Esophagus mucosa (tissue), 1 donor: Measurements from ENCODE around the gene SLC16A5. TPM values are rescaled to one million over a fixed set of nuclear protein-coding genes. Genes with fewer than 3 reads are reported as not detected.
"Not testable (repeated sequence)": the region's sequence is repeated elsewhere in the genome, so short reads cannot be mapped to it uniquely, and the experiment has no call there.

Experiments used
- ATAC-seq: fragments of 200-7000 bp; cut with Tn5 transposase; one replicate; pipeline ENCODE4 v1.9.1; 2020
- total RNA-seq: library from RNA; stranded (reverse); gene quantifications from one replicate; pipeline ENCODE4 v1.2.4, GENCODE V29; 2023
- donor health status: DM: yes; HTN: yes; CAD: no.

SLC16A5 gene
- total RNA-seq, 1 donor from 2014 or later: 13.9 TPM

DNA sequence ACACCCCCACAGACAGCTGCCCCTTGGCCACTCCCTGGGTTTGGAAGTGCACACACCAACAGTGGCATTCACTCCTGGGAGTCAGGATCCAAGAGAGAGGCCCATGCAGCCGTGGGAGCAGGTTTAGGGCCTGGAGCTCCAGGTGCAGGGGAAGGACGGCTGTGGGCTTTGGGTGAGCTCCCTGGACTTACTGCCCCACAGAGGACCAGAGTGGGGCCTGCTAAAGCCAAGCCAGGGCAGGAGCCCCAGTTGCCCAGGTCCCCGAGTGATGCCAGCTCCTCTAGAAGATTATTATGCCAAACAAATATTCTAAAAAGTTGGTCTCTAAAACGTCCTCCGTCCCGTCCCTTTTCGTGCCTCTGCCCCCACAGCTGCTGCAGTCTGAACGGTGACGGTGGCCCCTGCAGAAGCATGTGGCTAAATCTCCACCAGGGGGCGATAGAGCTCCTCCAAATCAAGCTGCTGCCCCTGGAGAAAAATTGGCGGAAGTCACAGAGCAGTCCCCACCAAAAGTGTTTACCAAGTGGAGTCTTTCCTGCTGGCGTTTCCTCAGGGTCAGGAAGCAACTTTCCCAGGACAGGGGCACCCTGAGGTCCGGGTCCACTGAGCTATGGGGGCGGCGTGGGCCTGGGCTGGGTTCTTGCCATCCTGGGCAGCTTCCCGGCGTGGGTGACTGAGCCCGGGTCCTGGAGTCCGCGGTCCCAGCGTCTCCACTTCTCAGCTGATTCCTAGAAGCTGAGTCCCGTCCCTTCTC, 26.2 kb downstream of the SLC16A5 start:
- ATAC-seq: peak; percentile 65

DNA sequence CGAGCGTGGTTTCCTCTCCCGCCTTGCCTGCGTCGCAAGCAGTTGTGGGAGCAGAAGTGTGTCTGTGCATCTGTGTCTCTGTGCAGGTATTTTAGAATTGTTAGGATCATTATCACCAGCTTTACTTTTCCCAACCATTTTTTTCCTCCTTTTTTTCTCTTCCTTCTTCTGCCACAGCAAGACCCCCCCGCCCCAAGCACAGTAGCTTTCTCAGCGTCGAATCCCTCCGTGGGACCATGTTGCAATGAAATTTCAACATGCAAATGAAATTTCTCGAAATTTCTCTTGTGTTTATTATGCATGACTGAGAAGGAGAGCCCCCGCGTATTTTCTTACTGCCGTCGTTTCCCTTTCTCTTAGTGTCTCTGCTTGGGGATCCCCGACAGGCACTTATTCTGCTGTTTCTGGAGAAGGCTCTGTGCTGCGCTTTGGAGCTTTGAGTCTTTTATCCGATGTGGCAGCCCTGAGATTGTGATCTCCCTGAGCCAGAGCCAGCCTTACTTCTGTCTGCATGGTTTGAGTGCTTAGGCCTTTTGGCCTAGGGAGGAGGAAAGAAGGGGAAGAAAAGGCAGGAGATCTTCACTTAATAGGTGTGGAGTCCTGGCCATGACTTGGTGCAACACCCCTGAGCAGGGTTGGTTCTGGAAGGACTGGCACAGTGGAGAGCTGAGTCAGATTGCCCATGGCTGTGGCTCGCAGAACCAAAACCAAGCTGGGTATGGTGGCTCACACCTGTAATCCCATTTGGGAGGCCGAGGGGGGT, 27.0 kb downstream of the SLC16A5 start:
- ATAC-seq: peak; percentile 43

DNA sequence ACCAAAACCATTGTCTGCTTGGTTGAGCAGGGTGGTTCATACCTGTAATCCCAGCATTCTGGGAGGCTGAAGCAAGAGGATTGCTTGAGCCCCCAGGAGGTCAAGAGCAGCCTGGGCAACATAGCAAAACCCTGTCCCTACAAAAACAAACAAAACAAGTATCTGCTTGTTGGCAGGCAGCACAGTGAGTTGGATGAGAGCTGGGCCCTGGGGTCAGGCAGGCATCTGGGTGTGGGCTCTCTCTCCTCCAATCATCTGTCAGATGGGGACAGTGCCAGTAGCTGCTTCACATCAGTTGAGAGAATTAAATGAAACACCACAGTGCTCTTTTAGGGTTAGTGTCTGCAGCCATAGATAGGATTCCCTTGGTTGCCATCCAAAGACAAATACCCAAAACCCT, 27.8 kb downstream of the SLC16A5 start:
- no peak for ATAC-seq

DNA sequence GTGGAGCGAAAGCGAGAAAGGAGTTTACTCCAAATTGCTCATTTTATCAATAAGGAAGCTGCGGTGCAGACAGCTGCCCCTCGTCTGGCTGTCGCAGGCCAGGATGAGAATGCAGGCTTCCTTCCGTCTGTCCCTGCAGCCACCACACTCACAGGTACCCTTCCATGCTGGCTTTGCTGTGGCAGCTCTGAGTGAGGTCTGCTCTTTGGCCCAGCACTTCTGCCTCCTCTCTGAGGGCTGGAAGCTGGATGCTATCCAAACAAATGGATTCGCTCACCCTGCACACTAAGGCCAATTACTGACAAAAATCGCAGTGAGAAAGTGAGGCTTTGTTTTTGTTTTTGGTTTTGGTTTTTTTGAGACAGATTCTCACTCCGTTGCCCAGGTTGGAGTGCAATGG, 29.0 kb downstream of the SLC16A5 start:
- ATAC-seq: no peak

DNA sequence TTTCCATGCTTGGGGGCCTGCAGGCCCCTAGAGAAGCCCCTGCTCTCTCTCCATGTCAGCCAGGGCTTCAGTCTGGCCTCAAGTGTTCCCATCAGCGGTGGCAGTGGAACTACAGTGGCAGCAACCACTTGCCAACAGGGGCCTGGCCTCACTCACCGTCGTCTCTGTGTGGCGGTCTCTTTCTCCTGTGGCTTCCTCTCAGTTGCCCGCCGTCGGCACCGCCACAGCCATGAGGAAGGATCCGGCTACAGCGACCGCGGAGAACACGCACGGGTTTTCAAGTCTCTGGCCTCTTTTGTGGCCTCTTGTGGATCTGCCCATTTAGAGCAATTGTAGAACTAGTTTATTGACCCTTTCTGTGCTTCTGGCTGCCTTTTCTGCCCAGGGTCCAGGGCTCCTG, 30.6 kb downstream of the SLC16A5 start:
- no peak for ATAC-seq

DNA sequence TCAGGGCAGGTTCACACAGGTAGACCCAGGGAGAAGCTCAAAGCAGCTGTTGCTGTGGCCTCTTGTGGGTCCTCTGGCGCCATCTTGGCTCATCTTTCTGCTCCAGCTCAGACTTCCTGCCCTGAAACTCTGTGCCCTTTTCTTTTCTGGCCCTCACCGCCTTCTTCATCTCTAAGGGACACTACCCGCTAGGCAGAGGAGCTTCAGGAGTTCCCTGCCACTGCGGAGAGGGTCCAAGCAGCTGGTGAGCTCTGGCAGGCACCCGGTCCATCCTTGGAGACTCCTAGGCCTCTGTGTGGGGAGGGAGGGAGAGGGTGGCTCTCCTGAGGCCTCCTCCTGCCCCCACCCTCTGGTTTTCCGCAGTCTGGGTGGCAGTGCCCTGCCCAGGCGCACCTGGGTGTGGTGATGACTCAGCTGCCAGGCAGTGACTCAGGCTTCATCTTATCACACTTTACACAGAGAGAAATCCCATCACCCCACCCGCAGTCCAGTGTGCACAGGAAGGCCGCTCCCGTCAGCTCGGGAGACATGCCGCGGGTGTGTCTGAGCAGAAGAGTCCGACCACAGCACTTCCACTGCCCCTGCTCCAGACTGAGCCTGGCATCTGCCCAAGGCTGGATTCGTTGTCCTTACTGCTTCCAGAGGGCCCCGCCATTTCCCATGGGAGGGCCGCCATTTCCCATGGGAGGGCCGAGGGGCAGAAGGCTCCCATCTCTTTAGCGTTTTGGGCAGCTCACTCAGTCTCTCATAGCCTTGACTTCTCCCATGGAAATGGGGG, 36.5 kb downstream of the SLC16A5 start:
- ATAC-seq: peak; percentile 96

DNA sequence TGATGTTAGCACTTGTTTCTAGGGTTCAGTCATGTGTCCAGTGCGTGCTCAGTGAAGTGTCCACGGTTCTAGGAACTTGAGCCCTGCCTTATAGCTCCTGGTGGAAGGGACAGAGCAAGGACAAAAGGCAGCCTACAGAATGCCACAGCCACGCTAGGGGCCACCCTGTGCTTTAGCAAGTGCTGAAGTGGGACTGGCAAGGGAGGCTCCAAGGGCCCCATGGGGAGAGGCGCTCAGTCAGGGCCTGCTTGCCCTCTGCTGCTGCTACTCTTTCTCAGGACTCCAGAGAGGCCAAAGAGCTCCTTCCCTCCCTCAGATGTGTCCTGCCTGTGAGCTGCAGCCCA, 37.0 kb downstream of the SLC16A5 start:
- peak; percentile 19 for ATAC-seq

DNA sequence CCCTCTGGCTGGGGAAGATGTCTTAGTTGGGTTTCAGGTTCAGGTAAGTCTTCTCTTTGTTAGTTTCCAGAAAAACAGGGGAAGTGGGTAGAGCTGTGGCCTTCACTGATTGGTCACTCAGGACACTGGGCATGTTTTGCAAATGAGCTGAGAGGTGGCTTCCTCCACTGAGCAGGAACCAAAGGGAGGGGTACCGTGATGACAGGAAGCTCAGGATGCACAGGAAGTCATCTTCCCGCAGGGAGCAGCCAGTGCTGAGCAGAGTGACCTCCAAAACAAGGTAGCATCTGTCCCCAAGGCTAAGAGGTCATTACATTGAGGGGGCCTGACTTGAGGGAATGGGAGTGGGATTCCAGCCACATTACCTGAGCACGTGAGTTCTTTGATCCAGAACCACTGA, 38.2 kb downstream of the SLC16A5 start:
- no peak for ATAC-seq

DNA sequence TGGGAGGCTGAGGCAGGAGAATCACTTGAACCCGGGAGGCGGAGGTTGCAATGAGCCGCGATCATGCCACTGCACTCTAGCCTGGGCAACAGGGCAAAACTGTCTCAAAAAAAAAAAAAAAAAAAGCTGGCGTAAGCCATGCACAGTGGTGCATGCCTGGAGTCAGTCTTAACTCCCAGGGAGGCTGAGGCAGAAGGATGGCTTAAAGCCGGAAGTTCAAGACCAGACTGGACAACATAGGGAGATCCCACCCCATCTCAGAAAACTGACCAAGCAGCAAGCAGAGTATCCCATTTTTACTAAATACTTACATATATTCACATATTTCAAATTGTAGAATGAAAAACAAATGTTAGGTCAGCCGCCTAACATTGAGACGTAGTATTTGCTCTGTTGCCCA, 39.2 kb downstream of the SLC16A5 start:
- ATAC-seq: no peak

DNA sequence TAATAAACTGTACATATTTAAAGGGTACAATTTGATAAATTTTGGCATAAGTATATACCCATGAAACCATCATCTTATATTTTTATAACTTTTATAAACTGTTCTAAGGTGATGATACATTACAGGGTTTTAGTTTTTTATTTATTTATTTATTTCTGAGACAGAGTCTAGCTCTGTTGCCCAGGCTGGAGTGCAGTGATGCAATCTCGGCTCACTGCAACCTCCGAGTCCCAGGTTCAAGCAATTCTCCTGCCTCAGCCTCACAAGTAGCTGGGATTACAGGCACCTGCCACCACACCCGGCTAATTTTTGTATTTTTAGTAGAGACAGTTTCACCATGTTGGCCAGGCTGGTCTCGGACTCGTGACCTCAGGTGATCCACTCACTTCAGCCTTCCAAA, 40.2 kb downstream of the SLC16A5 start:
- ATAC-seq: not testable (repeated sequence)

DNA sequence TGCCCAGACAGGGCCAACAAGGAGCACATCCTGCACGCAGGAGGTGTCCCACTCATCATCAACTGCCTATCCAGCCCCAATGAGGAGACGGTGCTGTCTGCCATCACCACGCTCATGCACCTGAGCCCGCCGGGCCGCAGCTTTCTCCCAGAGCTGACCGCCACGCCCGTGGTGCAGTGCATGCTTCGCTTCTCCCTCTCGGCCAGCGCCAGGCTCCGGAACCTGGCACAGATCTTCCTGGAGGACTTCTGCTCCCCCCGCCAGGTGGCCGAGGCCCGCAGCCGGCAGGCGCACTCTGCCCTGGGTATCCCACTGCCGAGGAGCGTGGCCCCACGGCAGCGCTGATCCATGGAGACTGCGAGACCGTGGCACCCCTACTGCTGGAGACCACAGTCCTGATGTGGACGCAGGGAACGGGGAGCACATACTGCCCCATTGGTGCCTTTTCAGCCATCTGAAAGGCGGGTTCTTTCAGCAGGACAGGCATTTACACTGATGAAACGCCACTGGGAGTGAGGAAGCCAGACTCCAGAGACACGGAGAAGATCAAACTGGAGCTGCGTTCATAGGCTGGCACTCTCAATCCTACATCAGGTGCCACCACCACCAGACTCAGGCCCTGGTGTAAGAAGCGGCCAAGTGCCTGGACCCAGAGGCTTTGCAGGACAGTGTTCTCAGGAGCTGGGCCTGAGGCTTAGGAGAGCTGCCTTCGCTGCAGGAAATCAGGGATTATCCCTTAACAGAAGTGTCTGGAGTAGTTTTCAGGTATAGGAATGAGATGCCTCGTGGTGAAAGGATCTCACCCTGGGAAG, 41.1 kb downstream of the SLC16A5 start:
- ATAC-seq: no peak

DNA sequence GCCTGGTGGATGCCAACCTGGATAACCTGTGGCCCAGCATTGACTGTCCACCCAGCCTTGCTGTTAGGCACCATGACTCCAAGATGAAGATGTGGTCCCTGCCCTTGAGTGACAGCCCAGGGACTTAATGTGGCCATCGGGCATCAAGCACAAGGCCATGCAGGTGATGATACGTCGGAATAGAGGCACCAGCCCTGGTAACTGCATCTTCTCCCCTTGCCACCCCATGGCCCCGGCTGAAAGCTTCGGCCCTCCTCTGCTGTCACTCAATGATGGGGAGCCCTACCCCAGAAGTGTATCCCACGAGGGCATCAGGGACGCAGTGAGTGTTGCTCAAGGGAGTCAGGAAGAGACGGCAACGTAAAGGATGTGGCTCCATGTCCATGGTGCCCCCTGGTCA, 41.8 kb downstream of the SLC16A5 start:
- ATAC-seq: no peak

DNA sequence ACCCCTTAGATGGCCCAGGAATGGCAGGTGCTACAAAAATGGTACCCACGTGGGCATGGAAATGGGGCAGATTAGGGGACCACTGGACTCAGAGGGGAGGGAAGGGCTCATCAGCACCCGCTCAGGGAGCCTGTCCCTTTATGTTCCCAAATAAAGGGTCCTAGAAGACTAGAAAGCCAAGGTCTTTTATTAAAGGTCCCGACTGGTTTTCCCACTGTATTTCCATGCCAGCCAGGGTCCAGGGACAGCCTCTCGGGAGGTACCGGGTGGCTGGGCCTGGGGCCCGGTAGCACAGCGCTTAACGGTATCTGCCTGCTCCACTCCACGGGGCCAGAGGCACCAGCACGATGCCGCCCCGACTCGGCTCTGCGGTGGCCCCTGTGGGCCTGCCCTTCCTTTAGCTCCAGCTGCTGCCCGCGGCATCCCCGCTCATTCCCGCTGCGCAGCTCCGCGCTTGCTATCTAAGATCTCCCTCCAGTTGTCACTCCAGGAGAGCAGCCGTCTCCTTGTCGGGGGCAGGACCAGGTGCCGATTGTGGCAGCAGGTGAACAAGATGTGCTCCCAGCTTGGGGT, 42.4 kb downstream of the SLC16A5 start:
- no peak for ATAC-seq

DNA sequence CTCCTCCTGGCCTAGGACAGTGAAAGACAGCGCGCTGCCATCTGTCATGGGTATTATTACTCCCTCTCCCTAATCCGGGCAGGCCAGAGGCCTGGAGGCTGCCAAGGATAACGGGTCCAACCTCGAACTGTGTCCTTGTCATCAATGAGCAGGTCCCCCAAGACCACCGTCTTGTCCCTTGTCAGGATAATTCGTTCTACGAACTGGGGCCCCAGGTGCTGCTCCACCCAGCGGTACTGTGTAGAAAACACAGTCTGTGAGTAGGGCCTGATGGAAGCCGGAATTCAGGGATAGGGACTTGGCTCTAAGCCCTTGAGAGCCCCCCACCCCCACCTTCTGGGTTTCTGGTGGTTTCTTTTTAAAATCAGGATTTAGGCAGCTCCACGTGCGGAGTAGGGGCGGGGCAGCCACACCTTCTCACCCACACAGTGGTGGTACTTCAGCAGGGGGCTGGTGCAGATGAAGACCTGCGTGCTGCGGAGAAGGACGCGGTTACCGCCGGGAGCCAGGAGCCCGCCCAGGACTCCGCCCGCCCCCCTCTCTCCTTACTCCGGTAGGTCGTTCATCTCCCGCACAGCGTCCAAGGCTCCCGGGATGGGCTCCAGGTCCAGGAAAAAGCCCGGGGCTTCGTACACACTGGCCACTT, 43.0 kb downstream of the SLC16A5 start:
- peak; percentile 41 for ATAC-seq

DNA sequence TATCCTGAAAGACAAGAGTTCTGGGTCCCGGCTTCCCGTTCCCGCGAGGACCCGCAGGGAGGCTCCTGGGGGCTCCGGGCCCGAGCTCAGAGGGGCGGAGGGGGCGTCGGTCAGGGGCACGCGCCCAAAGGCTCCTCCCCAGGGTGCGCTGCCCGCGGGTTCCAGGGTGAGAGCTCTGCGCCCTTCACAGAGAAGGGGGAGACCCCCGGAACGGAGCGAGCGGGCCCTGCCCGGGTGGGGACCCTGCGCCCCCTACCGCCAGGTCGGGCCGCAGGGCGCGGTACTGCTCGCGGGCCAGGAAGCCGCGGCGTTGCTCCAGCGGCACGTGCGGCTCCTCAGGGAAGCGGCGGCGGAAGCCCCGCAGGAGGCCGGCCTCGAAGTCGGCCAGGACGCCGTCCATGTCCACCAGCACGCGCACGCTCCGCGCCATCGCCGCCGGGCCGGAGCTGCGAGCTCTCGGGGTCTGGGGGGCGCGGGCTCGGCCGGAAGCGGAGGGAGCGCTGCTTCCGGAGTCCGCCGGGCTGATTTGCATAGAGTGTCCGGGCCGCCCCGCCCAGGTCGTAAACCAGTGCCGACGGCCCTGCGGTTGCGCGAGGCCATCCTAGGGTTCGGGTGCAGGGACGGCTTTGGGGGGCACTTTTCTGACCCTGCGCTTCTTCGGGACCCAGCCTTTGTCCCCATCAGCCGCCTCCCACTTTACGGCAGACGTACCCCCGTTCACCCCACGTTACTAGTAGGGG, 43.7 kb downstream of the SLC16A5 start, which contains the start of gene NT5C:
TSS of gene NT5C (minus strand) at position 465 of the 740 bp plus-strand sequence. CDS start at position 430, 35 bp downstream.
- peak; percentile 75 for ATAC-seq

DNA sequence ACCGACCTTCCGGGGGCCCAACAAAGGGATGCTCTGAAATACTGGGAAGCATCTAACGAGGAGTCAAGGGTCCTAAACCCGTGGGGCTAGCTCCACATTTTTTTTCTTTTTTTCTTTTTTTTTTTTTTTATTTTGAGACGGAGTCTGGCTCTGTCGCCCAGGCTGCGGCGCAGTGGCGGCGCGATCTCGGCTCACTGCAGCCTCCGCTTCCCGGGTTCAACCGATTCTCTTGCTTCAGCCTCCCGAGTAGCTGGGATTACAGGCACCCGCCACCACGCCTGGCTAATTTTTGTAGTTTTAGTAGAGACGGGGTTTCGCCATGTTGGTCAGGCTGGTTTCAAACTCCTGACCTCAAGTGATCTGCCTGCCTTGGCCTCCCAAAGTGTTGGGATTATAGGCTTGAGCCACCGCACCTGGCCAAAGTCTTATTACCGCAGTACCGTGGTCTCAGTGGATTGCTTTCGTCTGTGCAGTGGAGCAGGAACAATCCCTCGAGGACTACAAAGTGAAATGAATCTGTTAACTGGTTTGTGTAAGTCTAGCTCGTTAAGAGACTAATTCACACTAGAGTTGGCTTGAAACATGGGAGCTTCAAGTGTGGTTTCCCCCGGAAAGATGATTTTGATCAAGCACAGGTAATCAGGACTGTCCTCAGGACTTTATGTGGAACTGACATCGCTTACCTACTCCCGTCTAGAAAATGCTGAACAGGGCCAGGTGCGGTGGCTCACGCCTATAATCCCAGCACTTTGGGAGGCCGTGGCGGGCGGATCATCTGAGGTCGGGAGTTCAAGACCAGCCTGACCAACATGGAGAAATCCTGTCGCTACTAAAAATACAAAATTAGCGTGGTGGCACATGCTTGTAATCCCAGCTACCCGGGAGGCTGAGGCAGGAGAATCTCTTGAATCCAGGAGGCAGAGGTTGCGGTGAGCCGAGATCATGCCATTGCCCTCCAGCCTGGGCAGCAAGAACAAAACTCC, 44.6 kb downstream of the SLC16A5 start:
- not testable (repeated sequence) for ATAC-seq

DNA sequence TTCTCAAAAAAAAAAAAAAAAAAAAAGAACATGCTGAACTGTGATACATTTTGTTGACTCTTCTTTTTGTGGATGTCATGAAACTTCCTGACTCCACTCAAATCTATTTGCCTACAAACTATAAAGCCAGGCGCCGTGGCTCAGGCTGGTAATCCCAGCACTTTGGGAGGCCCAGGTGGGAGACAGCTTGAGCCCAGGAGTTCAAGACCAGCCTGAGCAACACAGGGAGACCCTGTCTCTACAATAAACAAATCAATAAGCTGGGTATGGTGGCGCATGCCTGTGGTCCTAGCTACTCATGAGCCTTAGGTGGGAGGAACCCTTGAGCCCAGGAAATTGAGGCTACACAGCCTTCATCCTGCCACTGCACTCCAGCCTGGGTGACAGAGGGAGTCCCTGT, 45.2 kb downstream of the SLC16A5 start:
- no peak for ATAC-seq

DNA sequence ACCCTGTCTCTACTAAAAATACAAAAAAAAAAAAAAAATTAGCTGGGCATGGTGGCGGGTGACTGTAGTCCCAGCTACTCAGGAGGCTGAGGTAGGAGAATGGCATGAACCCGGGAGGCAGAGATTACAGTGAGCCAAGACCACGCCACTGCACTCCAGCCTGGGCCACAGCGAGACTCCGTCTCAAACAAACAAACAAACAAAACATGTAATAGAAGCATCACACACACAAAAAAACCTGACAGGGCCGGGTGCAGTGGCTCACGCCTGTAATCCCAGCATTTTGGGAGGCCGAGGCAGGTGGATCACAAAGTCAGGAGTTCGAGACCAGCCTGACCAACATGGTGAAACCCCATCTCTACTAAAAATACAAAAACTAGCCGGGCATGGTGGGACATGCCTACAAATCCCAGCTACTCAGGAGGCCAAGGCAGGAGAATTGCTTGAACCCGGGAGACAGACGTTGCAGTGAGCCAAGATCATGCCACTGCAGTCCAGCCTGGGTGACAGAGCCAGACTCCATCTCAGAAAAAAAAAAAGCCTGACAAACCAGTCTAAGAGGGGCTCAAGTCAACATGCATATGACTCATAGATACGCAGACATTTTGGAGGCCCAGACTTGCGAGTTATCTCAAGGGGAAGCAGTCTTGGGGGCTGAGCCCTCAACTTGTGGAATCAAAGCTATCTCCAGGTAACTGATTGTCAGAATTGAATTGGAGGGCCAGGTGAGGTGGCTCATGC, 46.0 kb downstream of the SLC16A5 start:
- ATAC-seq: peak; percentile 29

DNA sequence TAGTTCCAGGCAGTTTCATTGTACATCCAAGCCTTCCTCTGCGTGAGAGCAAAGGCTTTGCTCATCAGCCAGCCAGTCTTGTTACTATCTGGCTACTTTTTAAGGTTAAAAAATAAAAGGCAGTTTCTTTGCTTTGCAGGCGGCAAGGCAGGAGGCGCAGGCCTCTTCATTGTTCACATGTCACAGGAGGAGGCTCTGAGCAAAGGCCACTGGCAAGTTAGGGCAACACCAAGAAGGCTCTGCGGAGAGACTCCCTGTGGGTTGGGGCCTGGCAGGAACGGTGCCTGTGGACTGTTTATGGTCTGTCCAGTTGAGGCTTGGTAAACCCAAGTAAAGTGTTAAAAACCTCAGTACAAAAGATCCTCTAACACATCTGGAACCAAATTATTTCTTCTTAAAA, 47.7 kb downstream of the SLC16A5 start:
- ATAC-seq: no peak
